Measurements from ENCODE around the gene PNISR. TPM values are rescaled to one million over a fixed set of nuclear protein-coding genes. Genes with fewer than 3 reads are reported as not detected.

The PNISR gene
- polyA plus RNA-seq, 4 donors = 214 to 429 (median 345) TPM

Other genes with a start within 250 kb of the PNISR start
- gene FAXC, start 75.6 kb downstream of the PNISR start, polyA plus RNA-seq (ENCODE audit: insufficient read length in 4 of 4) = 1 to 10 TPM; 4.7 to 5.9 (median 5.4) TPM
- gene COQ3, start 31.1 kb downstream of the PNISR start, polyA plus RNA-seq (ENCODE audit: insufficient read length in 4 of 4) = 10 to 100 TPM; 10.3 to 13.7 (median 13.0) TPM
- gene USP45, start 90.1 kb upstream of the PNISR start, polyA plus RNA-seq (ENCODE audit: insufficient read length in 4 of 4) = 10 to 100 TPM in 2 of 4 donors, 1 to 10 TPM in 2; 7.8 to 15.1 (median 11.1) TPM
- 100 to 1,000 TPM in 1 of 4 donors, 10 to 100 TPM in 3; 70.8 to 107 (median 82.0) TPM for gene CCNC, start 143.4 kb upstream of the PNISR start, polyA plus RNA-seq (ENCODE audit: insufficient read length in 4 of 4)
- gene PRDM13, start 181.5 kb upstream of the PNISR start, polyA plus RNA-seq (ENCODE audit: insufficient read length in 4 of 4) = not detected